Measurements from ENCODE around the gene HDGFL2.

HDGFL2 gene

DNA sequence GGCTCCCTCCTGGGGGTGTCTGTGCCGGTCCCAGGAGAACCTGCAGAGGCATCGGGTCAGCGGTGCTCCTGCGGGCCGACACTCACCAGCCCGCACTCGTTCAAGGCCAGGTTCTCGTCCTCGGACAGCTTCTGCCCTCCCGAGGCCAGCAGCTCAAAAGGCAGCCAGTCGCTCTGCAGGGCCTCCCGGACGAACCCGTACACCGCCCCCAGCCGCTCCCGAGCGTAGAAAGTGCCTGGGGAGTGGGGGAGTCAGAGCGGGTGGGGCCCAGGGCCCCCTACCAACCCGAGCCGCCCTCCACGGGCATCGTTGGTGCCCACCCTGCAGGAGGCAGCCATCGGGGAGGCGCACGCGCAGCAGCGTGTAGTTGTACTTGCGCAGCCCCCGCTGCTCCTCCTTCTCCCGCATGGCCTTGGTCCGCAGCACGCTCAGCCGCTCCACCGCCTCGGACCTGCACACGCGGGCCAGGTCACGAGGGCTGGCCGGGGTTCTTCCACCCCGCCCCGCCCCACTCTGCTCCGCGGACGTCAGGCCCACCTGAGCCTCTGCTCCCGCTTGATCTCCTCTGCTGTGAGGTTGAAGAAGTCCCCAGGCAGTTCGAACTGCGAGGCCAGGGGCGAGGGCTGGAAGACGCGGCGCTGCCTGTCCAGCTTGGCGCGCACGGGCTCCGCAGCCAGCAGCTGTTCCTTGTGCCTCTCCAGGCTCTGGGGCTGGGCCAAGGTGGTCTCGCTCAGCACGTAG is 26.0 kb upstream of the HDGFL2 start:
- no peak for DNase-seq

DNA sequence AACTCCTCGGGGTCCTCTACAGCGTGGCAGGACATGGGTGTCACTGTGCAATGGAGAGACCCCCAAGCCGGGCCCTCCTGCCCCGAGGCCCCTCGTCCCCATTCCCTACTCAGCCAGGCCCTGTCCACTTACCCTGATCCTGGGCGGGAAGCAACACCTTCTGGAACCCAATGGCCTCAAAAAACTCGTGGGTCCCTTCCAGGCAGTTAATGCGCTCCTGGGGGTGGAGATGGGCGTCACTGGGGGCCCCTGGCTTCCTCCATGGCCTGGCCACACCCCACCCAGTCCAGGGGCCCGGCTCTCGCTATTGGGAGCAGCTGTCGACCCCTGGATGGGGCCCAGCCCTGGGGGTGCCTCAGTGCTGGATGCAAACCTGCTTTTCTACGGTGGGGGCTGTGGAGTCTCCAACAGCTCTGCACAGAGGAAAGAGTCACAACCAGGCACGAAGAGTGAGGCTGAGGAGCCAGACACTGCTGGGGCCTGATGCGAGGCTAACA is 25.3 kb upstream of the HDGFL2 start:
- DNase-seq, result no peak

DNA sequence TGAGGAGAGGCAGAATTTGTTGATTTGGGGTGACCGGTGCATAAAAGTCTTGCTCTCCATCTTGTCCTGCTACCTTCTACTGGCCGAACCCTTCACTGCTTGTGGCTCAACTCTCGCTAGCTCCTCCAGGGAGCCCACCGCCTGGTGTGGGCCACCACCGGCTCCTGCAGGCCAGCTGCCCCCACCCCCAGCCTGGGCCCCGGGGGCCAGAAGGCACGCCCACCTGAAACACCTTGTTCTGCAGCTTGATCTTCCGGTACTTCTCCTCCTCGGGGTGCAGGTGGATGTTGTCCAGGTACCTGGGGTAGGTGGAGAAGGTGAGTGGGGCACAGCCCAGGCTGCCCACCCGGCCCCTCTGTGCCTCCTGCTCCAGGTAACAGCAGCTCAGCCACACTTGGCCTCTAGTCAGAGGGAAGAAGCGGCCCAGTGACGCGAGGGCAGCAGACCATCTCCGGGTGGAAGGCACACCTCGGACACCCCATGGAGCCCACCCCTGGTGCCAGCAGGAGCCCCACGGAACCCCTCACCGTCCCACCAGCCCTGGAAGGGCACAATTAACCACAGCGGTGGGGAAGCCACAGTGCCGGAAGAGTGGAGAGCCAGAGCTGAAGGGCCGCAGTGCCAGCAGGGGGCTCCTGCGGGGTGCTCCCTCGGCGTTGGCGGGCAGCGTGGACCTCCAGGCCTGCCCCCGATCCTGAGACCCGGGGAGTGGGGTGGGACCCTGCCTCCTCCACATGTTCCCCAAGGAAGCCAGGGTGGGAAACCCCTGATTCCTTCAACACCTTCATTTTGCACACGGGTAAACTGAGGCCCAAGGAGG is 24.6 kb upstream of the HDGFL2 start:
- DNase-seq, result no peak

DNA sequence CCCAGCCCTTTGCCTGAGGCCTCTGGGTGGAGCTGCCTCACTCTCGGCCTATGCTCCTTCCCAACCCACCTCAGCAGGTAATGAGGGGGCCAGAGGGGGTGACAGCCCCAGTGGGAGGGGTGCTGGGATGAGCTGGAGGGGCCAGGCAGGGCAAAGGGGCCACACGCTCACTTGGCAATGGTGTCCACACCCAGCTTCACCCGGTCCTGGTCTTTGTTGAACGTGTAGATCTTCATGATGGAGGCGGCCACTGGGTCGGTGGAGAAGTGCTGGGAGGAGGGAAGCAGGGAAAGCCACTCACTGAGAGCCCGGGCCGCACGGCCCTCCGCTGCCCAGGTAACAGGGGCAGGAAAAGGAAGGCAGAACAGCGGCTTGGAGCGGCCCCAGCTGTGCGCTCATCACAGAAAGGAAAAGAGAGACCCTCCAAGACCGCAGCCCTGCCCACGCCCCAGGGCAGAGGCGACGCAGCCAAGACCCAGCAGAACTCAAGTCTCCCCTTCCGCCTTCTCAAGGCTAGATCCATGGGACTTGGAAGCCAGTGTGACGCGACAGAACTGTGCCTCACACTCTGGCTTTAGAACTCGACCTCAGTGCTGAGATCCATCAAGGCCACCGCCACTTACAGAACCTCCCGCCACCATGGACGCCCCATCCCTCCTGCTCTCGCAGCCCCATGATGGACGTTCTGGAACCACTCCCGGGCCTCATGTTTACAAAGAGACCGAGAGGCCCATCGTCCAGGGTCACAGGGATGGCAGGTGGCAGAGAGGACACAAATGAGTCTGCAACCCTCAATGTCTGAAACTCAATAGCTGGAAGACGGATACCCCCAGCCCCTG is 23.7 kb upstream of the HDGFL2 start:
- no peak for DNase-seq

DNA sequence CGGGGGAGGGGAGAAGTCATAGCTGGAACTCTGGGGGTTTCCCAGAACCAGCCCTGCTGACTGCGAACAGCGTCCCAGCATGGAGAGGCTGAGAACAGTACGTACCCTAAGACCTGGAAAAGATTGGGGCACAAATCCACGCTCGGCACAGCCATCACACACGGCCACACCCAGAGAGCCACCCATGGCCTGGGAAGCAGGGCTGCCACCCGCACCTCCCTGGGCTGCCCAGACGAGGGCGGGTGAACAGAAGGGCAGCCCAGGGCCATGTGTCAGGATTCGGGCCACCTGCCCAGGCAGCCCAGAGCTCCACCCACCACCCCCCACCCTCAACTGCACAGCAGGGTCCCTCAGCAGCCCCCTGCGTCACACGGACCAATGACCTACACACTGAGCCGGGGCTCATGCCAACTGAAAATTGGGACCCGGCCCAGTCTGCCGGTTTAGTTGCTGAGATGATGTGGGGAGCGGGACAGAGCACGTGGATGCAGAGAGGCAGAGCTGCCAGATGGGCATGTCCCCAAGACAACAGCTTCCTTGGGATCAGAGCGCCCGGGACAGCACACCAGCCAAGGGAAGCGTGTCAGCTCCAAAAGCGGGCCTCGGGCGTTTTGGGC is 23.0 kb upstream of the HDGFL2 start:
- no peak for DNase-seq

DNA sequence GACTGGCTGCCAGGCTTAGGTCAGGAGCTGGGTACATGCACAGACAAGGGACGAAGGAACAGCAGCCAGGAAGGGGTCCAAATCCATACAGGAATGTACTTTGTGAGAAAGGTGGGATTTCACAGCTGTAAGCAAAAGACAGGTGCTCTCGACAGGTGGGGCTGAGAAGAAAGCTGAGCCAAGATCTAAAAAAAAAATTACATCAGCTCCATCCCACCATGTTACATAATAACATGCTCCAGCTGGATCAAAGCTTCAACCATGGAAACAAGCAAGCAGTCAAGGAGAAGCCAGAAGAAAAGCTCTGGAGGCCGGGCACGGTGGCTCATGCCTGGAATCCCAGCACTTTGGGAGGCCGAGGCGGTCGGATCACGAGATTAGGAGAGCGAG is 22.5 kb upstream of the HDGFL2 start:
- no peak for DNase-seq

DNA sequence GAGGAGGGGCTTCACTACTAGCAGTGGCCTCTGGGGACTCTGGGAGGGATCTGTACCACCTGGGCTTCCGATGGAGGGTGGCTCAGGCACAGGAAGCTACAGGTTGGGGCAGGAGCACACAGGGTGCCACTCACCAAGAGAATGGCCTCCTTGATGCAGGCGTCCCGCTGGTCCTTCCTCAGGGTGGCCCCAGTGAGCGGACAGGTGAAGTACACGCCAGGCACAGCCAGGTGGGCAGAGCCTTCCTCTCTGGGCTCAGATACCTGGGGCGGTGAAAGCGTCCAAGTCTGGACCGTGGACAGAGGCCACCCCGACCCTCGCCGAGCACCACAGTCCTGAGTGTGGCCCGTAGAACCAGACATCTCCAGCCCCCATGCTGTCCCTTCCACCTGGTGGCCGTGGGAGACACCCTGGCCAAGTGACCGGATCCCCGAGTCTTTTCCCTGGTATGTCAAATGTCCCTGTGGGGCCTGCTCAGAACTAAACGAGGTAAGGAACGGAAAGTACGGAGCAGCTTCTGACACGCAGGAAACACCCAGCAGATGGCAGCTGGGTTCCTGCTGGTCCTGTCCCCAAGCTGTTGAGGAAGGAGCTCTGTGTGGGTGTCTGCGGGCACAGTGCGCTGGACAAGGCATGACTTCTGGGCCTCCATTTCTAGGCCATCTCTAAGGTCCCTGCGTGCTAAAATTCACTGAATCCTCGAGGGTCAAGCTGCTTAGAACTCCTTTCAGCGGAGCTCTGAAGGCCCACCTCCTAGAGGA is 19.7 kb upstream of the HDGFL2 start:
- no peak for DNase-seq

DNA sequence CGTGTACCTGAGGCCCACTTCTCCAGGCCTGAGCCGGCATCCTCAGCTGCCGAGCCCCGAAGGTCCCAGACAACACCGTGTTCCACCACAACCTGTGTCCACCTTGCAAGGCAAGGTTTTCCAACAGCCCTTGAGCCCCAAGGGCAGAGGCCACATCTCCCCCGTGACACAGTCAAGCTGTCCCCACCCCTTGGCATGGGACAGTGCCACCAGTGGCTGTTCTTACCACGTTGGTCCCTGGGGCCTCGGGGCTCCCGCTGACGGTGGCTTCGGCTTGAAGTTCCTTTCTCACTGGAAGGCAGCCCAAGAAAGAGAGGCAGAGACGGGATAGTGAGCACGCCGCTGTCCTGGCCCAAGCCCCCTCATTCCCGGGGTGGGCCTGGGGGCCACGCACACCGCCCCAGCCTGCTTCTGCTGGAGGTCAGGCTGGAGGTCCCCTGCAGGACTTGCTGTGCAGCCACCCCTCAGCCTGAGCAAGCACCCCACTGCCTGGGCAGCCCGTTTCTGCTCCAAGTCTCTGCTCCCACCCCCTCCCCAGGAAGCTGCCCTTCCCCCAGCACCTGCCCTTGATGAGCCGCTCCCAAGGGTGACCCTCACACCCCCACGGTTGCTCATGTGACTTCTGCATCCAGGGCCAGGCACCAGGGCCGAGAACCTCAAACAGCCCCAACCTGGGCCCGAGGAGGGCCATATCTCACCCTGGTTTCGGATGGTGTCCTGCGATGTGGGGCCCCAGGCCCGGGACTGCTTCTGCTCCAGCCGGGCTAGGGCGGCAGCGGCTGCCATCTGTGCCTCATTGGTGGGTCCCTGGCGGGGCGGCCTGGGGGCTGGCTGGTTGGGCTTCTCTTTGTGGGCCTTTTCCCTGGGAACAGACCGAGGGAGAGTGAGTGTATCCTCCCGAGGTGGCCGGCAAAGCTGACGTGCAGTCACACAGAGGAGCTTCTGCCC is 18.6 kb upstream of the HDGFL2 start:
- DNase-seq, result no peak

DNA sequence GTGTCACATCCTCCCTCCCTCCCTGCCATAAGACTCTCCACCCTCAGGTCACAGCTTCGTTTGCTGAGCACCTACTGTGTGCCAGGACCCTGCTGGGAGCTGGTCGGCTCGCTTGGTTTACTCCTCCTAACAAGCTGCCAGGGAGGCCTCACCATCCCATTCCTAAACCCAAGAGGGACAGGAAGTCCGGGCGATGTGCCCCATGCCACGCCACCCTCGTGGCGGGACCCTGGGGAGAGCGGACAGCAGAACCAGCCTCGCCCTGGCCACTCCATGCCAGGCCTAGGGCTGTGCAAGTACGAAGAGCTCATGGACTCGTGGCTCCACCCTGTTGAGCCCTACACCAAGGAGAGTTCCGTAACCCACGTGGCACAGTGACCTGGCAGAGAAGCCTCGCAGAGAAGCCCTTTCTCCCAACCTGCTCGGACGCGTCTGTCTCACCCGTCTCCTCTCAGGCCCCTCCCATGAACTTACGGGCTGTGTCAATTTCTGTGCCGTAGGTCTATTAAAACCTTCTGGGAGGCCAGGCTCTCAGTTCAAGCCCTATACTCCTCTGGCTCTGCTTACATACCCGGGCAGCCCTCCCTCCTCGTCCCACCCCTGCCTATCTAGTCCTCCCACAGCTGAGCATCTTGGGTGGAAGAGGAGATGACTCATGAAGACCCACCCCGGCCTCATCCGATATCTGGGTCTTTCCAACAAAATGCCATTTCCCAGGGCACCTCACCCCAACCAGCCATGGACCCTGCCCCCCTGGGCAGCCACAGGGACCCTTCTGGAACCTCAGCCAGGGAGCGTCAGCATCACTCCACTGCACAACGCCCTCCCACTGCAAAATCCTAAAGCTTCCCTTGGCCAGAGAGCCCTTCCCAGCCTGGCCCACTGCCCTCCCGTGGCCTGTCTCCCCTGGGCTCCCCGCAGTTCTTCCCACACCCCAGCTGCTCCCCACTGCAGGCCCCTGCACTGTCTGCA is 17.1 kb upstream of the HDGFL2 start:
- DNase-seq, result no peak

DNA sequence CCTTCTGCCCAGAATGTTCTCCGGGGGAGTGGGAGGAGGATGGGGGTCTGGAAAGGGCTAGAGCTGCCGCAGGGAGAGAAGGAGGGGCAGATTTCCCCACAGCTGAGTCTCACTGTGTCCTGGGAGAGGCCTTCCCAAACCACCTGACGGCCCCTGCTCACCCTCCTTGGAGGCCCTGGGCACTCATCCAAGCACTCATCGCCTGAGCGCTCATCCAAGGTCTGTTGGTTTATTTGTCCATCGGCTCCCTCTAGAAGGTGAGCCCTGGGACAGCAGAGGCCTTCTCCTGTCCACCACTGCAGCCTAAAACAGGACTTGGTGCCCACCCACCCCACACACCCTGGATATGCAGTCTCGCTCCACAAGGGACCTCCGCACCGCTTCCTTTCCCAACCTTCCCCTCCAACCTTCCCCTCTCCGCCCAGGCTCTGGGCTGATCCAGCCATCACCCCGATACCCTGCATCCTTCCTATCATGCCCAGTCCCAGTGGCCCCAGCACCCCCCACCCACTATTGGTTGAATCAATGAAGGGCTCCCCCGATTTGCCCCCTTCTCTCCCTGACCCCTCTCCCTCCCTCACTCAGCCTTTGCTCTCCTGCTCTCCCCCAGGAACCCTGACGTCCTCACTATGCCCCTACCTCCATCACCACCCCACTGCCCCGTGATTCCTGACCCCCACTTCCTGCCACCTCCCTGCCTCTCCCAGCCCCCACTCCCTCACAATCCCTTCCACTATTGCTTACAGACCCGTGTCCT is 16.2 kb upstream of the HDGFL2 start:
- DNase-seq, result no peak

DNA sequence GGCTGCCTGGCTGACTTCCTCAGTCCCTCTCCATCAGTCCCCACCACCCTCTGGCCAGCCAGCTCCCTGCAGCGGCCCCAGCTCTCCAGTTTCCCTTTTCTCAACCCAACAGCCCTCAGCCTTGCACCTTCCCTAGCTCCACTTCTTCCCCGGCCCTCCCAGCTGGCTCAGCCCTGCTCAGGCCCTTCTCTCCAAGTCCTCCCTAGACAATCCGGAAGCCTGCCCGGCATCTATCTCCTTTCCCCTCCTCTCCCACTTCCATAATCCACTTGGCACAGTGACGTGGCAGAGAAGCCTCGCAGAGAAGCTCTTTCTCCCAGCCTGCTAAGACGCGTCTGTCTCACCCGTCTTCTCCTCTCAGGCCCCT is 15.6 kb upstream of the HDGFL2 start:
- DNase-seq, result no peak

DNA sequence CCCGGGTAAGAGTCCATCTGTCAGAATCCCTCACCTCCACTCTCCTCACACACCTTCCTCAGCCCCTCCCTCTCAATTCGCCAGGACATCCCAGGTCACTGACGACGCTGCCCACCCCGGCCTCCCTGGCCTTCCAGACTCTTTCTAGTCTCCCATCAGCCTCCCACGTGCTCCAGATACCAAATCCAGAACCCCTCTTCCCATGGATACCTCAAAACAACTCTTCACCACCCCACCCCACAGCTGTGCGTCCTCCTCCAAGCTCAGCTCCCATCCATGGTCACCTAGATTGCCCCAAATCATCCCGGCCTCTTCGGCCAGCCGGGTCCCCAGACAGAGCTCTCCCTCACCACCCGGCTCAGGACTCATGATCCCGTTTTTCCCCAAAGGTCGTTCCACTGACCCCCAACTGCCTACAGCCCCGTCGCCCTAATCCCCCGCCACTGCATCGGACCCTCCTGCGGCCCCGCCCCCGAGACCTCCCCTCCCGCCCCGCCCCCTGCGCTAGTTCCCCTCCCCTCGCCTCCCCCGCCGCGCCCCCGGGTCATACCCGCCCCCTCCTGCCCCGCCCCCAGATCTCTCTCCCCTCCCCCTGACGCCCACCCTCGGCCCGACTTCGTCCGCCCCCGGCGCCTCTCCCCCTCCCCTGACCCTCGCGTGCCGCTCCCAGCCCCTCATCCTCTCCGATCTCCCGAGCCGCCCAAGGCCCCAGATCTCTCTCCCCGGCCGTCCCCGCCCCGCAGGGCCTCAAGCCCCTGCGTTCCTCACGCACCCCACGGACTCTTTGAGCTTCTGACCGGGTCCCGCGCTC is 15.0 kb upstream of the HDGFL2 start:
- DNase-seq, result peak; percentile 55

DNA sequence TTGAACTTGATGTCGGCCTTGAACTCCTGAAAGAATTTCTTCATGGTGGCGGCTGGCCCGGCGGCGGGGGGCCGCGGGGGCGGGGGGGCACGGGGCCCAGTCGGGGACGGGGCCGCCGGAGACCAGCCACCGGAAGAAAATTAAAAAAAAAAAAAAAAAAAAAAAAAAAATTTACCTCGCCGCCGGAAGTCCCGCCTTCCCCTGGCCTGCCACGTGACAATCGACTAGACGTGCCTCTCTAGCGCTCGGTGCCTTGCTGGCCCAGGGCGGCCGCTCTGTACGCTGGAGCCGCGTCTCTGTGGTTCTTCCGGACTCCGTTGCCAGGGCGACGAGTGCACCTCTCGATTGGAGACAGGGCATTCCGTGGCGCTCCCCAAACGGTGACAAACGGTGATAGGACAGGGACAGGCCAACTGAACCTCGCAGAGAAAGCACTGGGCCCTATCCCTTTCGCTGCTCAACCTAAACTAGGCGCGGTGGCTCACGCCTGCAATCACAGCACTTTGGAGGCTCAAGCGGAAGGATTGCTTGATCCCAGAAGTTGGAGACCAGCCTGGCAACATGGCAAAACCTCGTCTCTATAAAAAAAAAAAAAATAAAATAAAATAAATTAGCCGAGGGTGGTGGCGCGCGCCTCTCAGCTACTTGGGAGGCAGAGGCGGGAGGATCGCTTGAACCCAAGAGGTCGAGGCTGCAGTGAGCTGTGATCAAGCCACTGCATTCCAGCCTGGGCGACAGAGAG is 14.3 kb upstream of the HDGFL2 start, which contains the start of gene UBXN6:
Gene UBXN6, minus strand, starts transcription at position 141 of the 742 bp plus-strand sequence. Its CDS starts 97 bp downstream, at position 44.
- DNase-seq, result peak; percentile 99

DNA sequence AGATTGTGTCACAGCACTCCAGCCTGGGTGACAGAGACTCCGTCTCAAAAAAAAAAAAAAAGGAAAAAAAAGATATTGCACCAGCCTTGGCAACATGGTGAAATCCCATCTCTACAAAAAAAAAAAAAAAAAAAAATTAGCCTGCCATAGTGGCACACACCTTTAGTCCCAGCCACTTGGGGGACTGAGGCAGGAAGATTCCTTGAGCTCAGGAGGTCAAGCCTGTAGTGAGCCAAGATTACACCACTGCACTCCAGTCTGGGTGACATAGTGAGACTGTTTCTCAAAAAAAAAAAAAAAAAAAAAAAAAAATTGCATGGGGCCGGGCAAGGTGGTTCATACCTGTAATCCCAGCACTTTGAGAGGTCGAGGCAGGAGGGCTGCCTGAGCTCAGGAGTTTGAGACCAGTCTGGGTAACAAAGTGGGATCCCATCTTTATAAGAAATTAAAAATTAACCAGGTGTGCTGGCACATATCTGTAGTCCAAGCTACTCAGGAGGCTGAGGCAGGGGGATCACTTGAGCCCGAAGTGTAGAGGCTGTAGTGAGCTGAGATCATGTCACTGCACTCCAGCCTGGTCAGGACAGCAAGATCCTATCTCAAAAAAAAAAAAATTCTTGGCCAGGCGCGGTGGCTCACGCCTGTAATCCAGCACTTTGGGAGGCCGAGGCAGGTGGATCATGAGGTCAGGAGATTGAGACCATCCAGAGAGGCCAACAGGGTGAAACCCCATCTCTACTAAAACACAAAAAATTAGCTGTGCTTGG is 7.1 kb upstream of the HDGFL2 start:
- DNase-seq, result no peak

DNA sequence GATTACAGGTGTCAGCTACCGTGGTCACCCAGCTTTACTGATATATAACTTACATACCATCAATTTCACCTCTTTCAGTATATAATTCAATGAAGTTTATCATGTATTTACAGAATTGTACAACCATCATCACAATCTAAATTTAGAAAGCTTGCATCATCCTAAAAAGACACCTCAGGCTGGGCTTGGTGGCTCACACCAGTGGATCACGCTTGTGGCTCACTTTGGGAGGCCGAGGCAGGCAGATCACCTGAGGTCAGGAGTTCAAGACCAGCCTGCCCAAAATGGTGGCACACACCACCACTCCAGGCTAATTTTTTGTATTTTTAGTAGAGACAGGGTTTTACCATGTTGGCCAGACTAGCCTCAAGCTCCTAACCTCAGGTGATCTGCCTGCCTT is 4.3 kb upstream of the HDGFL2 start:
- DNase-seq, result no peak

All from activated CD4-positive, alpha-beta T cell treated with anti-CD3 and anti-CD28 coated beads, Interleukin-10, Interleukin-2, amounts not matched to agents 100 ng/mL and 50 ng/mL, durations not matched to agents 16 hours and 8 hours (primary cell).